Cardiac fibroblast (primary cell): ENCODE results near the gene GLYR1.

Experiments
- DNase-seq, 2 donors: peaks; one replicate each; pipeline versions ENCODE4 v3.0.0 to v3.0.0-alpha.2; 2010; ENCODE audit warnings: low read depth in 2 of 2
- H3K4me3 ChIP-seq, 2 donors: replicated peaks in 1 of 2; 1 replicate in 1 of 2; 2 replicates in 1 of 2; pipeline ENCODE4 v1.5.1; 2011; ENCODE audit warnings: low read depth in 2 of 2, low read length in 2 of 2, mild to moderate bottlenecking in 2 of 2, moderate library complexity in 1 of 2
- CTCF ChIP-seq: IDR thresholded peaks from one replicate; pipeline ENCODE4 v1.5.1; 2011; ENCODE audit warnings: low read depth, mild to moderate bottlenecking, low read length, inconsistent platforms

The GLYR1 gene

GRCh38 chr16:4769306-4769638 lies 77.8 kb downstream of the GLYR1 start:
- no peak for DNase-seq
- no peak for TF ChIP-seq CTCF
- H3K4me3 ChIP-seq = peak overlapping the region in 1 of 2 donors; percentile 65

GRCh38 chr16:4768549-4769305 lies 78.4 kb downstream of the GLYR1 start:
- peak; percentile 95 to 96 for DNase-seq
- peak overlapping the region; percentile 66 to 67 for H3K4me3 ChIP-seq
- no peak for TF ChIP-seq CTCF

- no peak for TF ChIP-seq CTCF
- peak; percentile 14 to 57 for DNase-seq
- H3K4me3 ChIP-seq = peak overlapping the region; percentile 66 to 67
Measured at GRCh38 chr16:4767872-4768548, 79.1 kb downstream of the GLYR1 start.

- no peak for TF ChIP-seq CTCF
- H3K4me3 ChIP-seq = peak within 1 kb of the TSS; percentile 87 to 88
- DNase-seq = peak; percentile 96
Measured at GRCh38 chr16:4766875-4767628, 80.0 kb downstream of the GLYR1 start, which contains the start of gene ZNF500. Gene ZNF500, minus strand, starts transcription at chr16:4767162. Its CDS starts 1,184 bp downstream, at chr16:4765978.

GRCh38 chr16:4765511-4766474 lies 81.3 kb downstream of the GLYR1 start:
- DNase-seq = no peak
- TF ChIP-seq CTCF = no peak
- peak overlapping the region; percentile 87 to 88 for H3K4me3 ChIP-seq

- H3K4me3 ChIP-seq = no peak overlapping the region
- no peak for DNase-seq
- TF ChIP-seq CTCF = no peak
Measured at GRCh38 chr16:4763791-4764190, 83.3 kb downstream of the GLYR1 start.
